Measurements from ENCODE around the gene MFAP4. TPM values are rescaled to one million over a fixed set of nuclear protein-coding genes. Genes with fewer than 3 reads are reported as not detected.

MFAP4 gene
- total RNA-seq, 1 donor from 2014 or later, result 18.0 TPM

DNA sequence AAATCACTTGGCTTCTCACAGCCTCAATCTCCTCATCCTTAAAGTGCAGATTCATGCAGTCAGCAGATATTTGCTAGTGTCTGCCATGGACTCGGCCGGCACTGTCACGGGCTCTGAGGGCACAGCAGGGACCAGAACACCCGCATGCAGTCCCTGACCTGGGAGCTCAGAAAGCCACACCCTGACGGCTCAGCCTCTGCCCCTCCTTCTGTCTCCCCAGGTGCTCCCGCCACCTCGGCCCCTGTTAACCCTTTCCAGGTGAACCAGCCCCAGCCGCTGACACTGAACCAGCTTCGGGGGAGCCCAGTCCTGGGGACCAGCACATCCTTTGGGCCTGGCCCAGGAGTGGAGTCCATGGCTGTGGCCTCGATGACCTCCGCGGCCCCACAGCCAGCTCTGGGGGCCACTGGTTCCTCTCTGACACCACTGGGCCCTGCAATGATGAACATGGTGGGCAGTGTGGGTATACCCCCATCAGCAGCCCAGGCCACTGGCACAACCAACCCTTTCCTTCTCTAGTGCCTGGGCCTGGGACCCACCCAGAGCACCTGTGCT lies 53.2 kb downstream of the MFAP4 start:
- no peak for DNase-seq (ENCODE audit: extremely low spot score, unreplicated experiment)
- TF ChIP-seq, protein P1, sequence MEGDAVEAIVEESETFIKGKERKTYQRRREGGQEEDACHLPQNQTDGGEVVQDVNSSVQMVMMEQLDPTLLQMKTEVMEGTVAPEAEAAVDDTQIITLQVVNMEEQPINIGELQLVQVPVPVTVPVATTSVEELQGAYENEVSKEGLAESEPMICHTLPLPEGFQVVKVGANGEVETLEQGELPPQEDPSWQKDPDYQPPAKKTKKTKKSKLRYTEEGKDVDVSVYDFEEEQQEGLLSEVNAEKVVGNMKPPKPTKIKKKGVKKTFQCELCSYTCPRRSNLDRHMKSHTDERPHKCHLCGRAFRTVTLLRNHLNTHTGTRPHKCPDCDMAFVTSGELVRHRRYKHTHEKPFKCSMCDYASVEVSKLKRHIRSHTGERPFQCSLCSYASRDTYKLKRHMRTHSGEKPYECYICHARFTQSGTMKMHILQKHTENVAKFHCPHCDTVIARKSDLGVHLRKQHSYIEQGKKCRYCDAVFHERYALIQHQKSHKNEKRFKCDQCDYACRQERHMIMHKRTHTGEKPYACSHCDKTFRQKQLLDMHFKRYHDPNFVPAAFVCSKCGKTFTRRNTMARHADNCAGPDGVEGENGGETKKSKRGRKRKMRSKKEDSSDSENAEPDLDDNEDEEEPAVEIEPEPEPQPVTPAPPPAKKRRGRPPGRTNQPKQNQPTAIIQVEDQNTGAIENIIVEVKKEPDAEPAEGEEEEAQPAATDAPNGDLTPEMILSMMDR (conservative IDR thresholded peaks at IDR 0.05), result no peak
- no peaks in the 10 kb centered on the region for H3K9me3 Mint-ChIP-seq
- H3K27ac Mint-ChIP-seq, result no peak overlapping the region
- no peak overlapping the region for H3K4me3 Mint-ChIP-seq
- H3K4me1 Mint-ChIP-seq (ENCODE audit: unreplicated experiment), result peaks cover 23% of the 10 kb centered on the region
- no peaks in the 10 kb centered on the region for H3K27me3 Mint-ChIP-seq
- peaks cover 8% of the 10 kb centered on the region for H3K36me3 Mint-ChIP-seq

Small RNAs within 50 kb of the gene (microRNA-seq; reads per million reads assigned to microRNA genes)
- gene MIR1180, result 811 reads per million, percentile 82 among the genes with 10 or more reads in this experiment

Other genes with a start within 250 kb of the MFAP4 start
- gene EPN2, start 149.8 kb downstream of the MFAP4 start, total RNA-seq (ENCODE audit: low replicate concordance), result 53.9 and 56.7 TPM in 2 replicates
- 13.8 and 23.2 TPM in 2 replicates for gene B9D1, start 24.5 kb downstream of the MFAP4 start, total RNA-seq (ENCODE audit: low replicate concordance)
- 32.1 and 44.3 TPM in 2 replicates for gene MAPK7, start 8.7 kb downstream of the MFAP4 start, total RNA-seq (ENCODE audit: low replicate concordance)
- gene RNF112, start 24.0 kb upstream of the MFAP4 start, total RNA-seq (ENCODE audit: low replicate concordance), result 0.60 and 1.2 TPM in 2 replicates
- 1.2 and 5.9 TPM in 2 replicates for gene SLC47A1, start 146.7 kb upstream of the MFAP4 start, total RNA-seq (ENCODE audit: low replicate concordance)